K562 (cell line): ENCODE measurements around the gene SOWAHB. TPM values are rescaled to one million over a fixed set of nuclear protein-coding genes. Genes with fewer than 3 reads are reported as not detected.

Source experiments
- ATAC-seq: fragments of 200-7000 bp; cut with Tn5 transposase; 3 replicates; pipeline ENCODE4 v1.9.1; 2020; ENCODE audit warnings: moderate library complexity
- BruUV-seq: library from RNA; stranded (reverse); fragments of 400-500 nt; replicated peaks from 2 replicates; lab custom pipeline; 2021; lab: Mats Ljungman, UMichigan
- CTCF ChIA-PET: fragments of 300-600 bp; formaldehyde crosslinking; extraction: SDS; loops from one replicate; lab custom pipeline; 2021; ENCODE audit warnings: low intra/inter-chr PET ratio; lab: Yijun Ruan, JAX
- POLR2A ChIA-PET: fragments of 300-600, 350-650 bp; sonication (Branson Sonifier 250); formaldehyde crosslinking; extraction: SDS; loops from one replicate; lab custom pipeline; 2021; ENCODE audit warnings: antibody characterized with exemption, inconsistent platforms; lab: Yijun Ruan, JAX
- DNase-seq, 4 experiments: peaks; one replicate each; pipeline versions ENCODE4 v3.0.0 to v3.0.0-alpha.2; 2011 to 2018; ENCODE audit warnings: low spot score in 3 of 4, mixed read lengths in 3 of 4; ENCODE audit errors: extremely low read depth in 1 of 4
- FAIRE-seq: peaks from 2 replicates; lab custom pipeline; 2011; peaks lifted over from hg19 to GRCh38; lab: Jason Lieb, UNC
- H2AFZ ChIP-seq: 2 replicates; pipeline ENCODE4 v1.6.0; 2011; ENCODE audit warnings: low read depth, low read length, control low read depth, inconsistent platforms
- H3K27ac ChIP-seq: fragments of 200-600 bp; 3 replicates; pipeline ENCODE4 v1.8.0; 2011; ENCODE audit warnings: low read depth, mild to moderate bottlenecking, control low read depth, inconsistent platforms, low read length, moderate library complexity, mixed read lengths; ENCODE audit errors: extremely low read depth
- H3K27me3 ChIP-seq, 2 experiments: fragments of 300-600 bp in 1 of 2; 2 replicates in 1 of 2; 3 replicates in 1 of 2; pipeline versions ENCODE4 v1.6.0 to v1.8.0; 2011; ENCODE audit warnings: inconsistent platforms in 2 of 2, low read length in 2 of 2, mild to moderate bottlenecking in 1 of 2, mixed read lengths in 1 of 2, moderate library complexity in 1 of 2; ENCODE audit not compliant: control insufficient read depth in 2 of 2, insufficient read depth in 2 of 2
- H3K36me3 ChIP-seq: fragments of 300-600 bp; 3 replicates; pipeline ENCODE4 v1.8.0; 2011; ENCODE audit warnings: mild to moderate bottlenecking, low read length, inconsistent platforms; ENCODE audit not compliant: control insufficient read depth, insufficient read depth
- H3K4me1 ChIP-seq, 2 experiments: fragments of 200-600 bp in 1 of 2; replicated peaks in 1 of 2; 2 replicates in 1 of 2; 3 replicates in 1 of 2; pipeline versions ENCODE4 v1.5.1 to v1.8.0; 2011; ENCODE audit warnings: inconsistent platforms in 2 of 2, low read length in 2 of 2, mild to moderate bottlenecking in 1 of 2, mixed read lengths in 1 of 2, moderate library complexity in 1 of 2; ENCODE audit not compliant: control insufficient read depth in 2 of 2, insufficient read depth in 2 of 2
- H3K4me2 ChIP-seq: 2 replicates; pipeline ENCODE4 v1.6.1; 2011; ENCODE audit warnings: low read length, control low read depth, inconsistent platforms, mixed read lengths; ENCODE audit not compliant: insufficient read depth
- H3K4me3 ChIP-seq: fragments of 200-600 bp; sonication (generic), shearing (Covaris generic); 2 replicates; pipeline ENCODE4 v1.5.1; 2016; ENCODE audit warnings: control low read depth, inconsistent platforms
- H3K79me2 ChIP-seq: fragments of 200-600 bp; 3 replicates; pipeline ENCODE4 v1.8.0; 2011; ENCODE audit warnings: low read length, inconsistent platforms; ENCODE audit not compliant: control insufficient read depth, insufficient read depth
- H3K9ac ChIP-seq, 2 experiments: 2 replicates each; pipeline versions ENCODE4 v1.6.0 to v1.6.1; 2011; ENCODE audit warnings: low read depth in 2 of 2, low read length in 2 of 2, control low read depth in 1 of 2, inconsistent platforms in 1 of 2, mild to moderate bottlenecking in 1 of 2, mixed read lengths in 1 of 2; ENCODE audit not compliant: insufficient read depth in 1 of 2
- H3K9me1 ChIP-seq: one replicate; pipeline ENCODE4 v1.6.0; 2011; ENCODE audit warnings: inconsistent platforms, mild to moderate bottlenecking, low read length, moderate library complexity; ENCODE audit not compliant: control insufficient read depth, insufficient read depth
- H3K9me3 ChIP-seq: replicated peaks from 2 replicates; pipeline ENCODE4 v1.5.1; 2011; ENCODE audit warnings: low read depth, low read length, inconsistent platforms; ENCODE audit not compliant: control insufficient read depth, insufficient read depth
- H4K20me1 ChIP-seq: replicated peaks from 2 replicates; pipeline ENCODE4 v1.6.1; 2011; ENCODE audit warnings: low read length, inconsistent platforms, mixed read lengths; ENCODE audit not compliant: control insufficient read depth, insufficient read depth
- ARID1B ChIP-seq: fragments of 450-650 bp; IDR thresholded peaks from 2 replicates; pipeline ENCODE4 v1.6.1; 2016; ENCODE audit warnings: antibody characterized with exemption, mild to moderate bottlenecking, inconsistent platforms
- GMEB1 ChIP-seq: fragments of 250-450 bp; sonication (Bioruptor Pico); IDR thresholded peaks from 2 replicates; pipeline ENCODE4 v1.4.0; 2020; ENCODE audit warnings: mild to moderate bottlenecking
- KLF10 ChIP-seq: fragments of 250-450 bp; sonication (Bioruptor Pico); IDR thresholded peaks from 2 replicates; pipeline ENCODE4 v1.6.1; 2021; ENCODE audit warnings: matching md5 sums
- MEIS2 ChIP-seq: fragments of 450-650 bp; IDR thresholded peaks from 2 replicates; pipeline ENCODE4 v1.6.1; 2014; ENCODE audit warnings: mild to moderate bottlenecking; ENCODE audit not compliant: partially characterized antibody
- NFATC3 ChIP-seq: fragments of 450-650 bp; IDR thresholded peaks from 2 replicates; pipeline ENCODE4 v1.6.1; 2017; ENCODE audit warnings: mild to moderate bottlenecking
- ZBTB1 ChIP-seq: sonication (generic); formaldehyde crosslinking; IDR thresholded peaks from 2 replicates; pipeline ENCODE4 v1.8.1; 2023; ENCODE audit warnings: missing genetic modification reagents, low read depth, mild to moderate bottlenecking, borderline replicate concordance
- ZNF12 ChIP-seq: sonication (generic); formaldehyde crosslinking; IDR thresholded peaks from 2 replicates; pipeline ENCODE4 v1.4.0; 2020; ENCODE audit warnings: mild to moderate bottlenecking, missing genetic modification reagents
- ZNF174 ChIP-seq: fragments of 250-450 bp; sonication (Bioruptor Pico); IDR thresholded peaks from 2 replicates; pipeline ENCODE4 v1.4.0; 2020; ENCODE audit warnings: mild to moderate bottlenecking
- ZNF347 ChIP-seq: fragments of 450-650 bp; formaldehyde crosslinking; IDR thresholded peaks from 2 replicates; pipeline ENCODE4 v1.4.0; 2020; ENCODE audit warnings: low read depth, mild to moderate bottlenecking, moderate library complexity
- ZNF589 ChIP-seq: fragments of 200-800 bp; sonication (Bioruptor generic); IDR thresholded peaks from 2 replicates; pipeline ENCODE4 v1.6.1; 2016; ENCODE audit warnings: low read depth, missing genetic modification characterization, missing compliant biosample characterization
- ZNF766 ChIP-seq: fragments of 200-800 bp; sonication (Bioruptor generic); conservative IDR thresholded peaks from 2 replicates; pipeline ENCODE4 v1.6.1; 2016; ENCODE audit warnings: missing genetic modification characterization, missing compliant biosample characterization
- WGBS: fragments of 100-300 bp; shearing (Covaris generic); methylation state at CpG from one replicate; pipeline ENCODE4 v1.1.6; 2016; ENCODE audit warnings: low coverage, mixed read lengths; ENCODE audit not compliant: insufficient coverage; ENCODE audit errors: missing lambda C conversion rate; 5-methylcytosine and 5-hydroxymethylcytosine counted together
- in situ Hi-C: fragments of 300-500 bp; cut with MboI; formaldehyde crosslinking; loops from 4 replicates; pipeline ENCODE4 v1.15.0; 2018; ENCODE audit warnings: inconsistent platforms, mixed read lengths
- intact Hi-C: fragments of 100-400 bp; cut with micrococcal nuclease; formaldehyde crosslinking; loops from 2 replicates; pipeline ENCODE4 v1.14.2; 2022
- polyA plus RNA-seq, 8 experiments: library from polyadenylated mRNA; depleted of rRNA in 4 of 8; stranded (reverse) in 5 of 8; unstranded in 3 of 8; fragments of >200 nt; fragmentation: Nextera tagmentation in 2 of 8; fragmentation: Illumina TruSeq in 1 of 8; extraction: Ambion mirVana in 2 of 8; extraction: Trizol in 1 of 8; gene quantifications; 2 replicates each; pipeline versions ENCODE4 v1.2.1 to v1.2.3, GENCODE V29; 2011 to 2014; ENCODE audit warnings: inconsistent platforms in 1 of 8, missing spikeins in 1 of 8
- total RNA-seq, 7 experiments: library from RNA; depleted of rRNA in 6 of 7; stranded (reverse); fragments of >200 nt in 6 of 7; fragmentation: Illumina TruSeq in 2 of 7; extraction: Trizol in 2 of 7; gene quantifications; 2 replicates each; pipeline versions ENCODE4 v1.2.1 to v1.2.3, GENCODE V29; 2011 to 2021; ENCODE audit warnings: low replicate concordance in 1 of 7

The SOWAHB gene
- total and polyA plus RNA-seq, 9 of the 15 experiments (the other 6 are each of a cell fraction or from before 2014, with no cell fraction given), result not detected

DNA sequence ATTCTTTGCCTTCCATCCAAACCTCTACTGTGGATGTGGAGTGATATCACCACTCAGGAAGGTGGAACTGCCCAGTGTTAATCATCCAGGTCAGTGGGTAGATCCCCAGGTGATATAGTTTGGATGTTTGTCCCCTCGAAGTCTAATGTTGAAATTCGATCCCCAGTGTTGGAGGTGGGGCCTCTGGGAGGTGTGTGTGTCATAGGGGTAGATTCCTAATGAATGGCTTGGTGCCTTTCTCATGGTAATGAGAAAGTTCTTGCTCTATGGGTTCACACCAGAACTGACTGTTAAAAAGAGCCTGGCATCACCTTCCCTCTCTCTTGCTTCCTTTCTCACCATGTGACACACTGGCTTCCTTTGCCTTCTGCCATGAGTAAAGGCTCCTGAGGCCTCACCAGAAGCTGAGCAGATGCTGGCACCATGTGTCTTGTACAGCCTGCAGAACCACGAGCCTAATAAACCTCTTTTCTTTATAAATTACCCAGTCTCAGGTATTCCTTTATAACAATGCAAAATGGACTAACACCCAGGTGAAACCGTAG lies 6.8 kb upstream of the SOWAHB start:
- CTCF ChIA-PET, result no interaction called here
- in situ Hi-C loops, result no loop called here
- FAIRE-seq (no peak), DNase-seq (no peak), ATAC-seq (no peak)
- no peaks in the 10 kb centered on the region for H3K9me3 ChIP-seq
- no peaks in the 10 kb centered on the region for H3K79me2 ChIP-seq
- intact Hi-C loops, result no loop called here
- WGBS, result 3% methylated on average over 4 of the region's 4 CpGs
- H3K27ac ChIP-seq, result no peak overlapping the region
- H3K4me1 ChIP-seq, result no peaks in the 10 kb centered on the region
- H3K9me1 ChIP-seq, result no peaks in the 10 kb centered on the region
- H3K36me3 ChIP-seq, result no peaks in the 10 kb centered on the region
- no peaks in the 10 kb centered on the region for H4K20me1 ChIP-seq
- peaks cover 6 to 11% of the 10 kb centered on the region in 2 experiments; a peak in 4 of 5 replicates for H3K27me3 ChIP-seq
- no peak overlapping the region for H2AFZ ChIP-seq
- POLR2A ChIA-PET, result no interaction called here
- no TSS peak for BruUV-seq
- H3K9ac ChIP-seq, result no peak overlapping the region
- 0 out of 2 replicates have a peak, but pooled peaks have one; percentile 38 for TF ChIP-seq ZNF766 (CRISPR knock-in tag)
- no peak for TF ChIP-seq ZNF589 (CRISPR knock-in tag)
- no peak overlapping the region for H3K4me3 ChIP-seq
- H3K4me2 ChIP-seq, result no peak overlapping the region

- 2% methylated on average over 3 of the region's 3 CpGs for WGBS
- no peaks in the 10 kb centered on the region for H3K79me2 ChIP-seq
Measured at GRCh38 chr4:76902233-76902890, 4.4 kb upstream of the SOWAHB start.

More at GRCh38 chr4:76902233-76902890, 4.4 kb upstream of the SOWAHB start:
- Histone ChIP-seq H2AFZ (no peak overlapping the region), H3K4me2 (no peak overlapping the region), H3K4me1 (peaks cover 0 to 9% of the 10 kb centered on the region in 2 experiments; a peak in 1 of 5 replicates), H3K36me3 (no peaks in the 10 kb centered on the region), H3K9ac (no peak overlapping the region), H3K9me1 (no peaks in the 10 kb centered on the region), H4K20me1 (no peaks in the 10 kb centered on the region), H3K27me3 (peaks cover 23 to 27% of the 10 kb centered on the region in 2 experiments), H3K27ac (no peak overlapping the region), H3K9me3 (no peaks in the 10 kb centered on the region), H3K4me3 (no peak overlapping the region)
- in situ Hi-C loops (no loop called here), intact Hi-C loops (no loop called here)
- DNase-seq (no peak), ATAC-seq (no peak), FAIRE-seq (no peak)
- TF ChIP-seq MEIS2 (peak; percentile 22), ZNF347 (CRISPR knock-in tag) (no peak), KLF10 (no peak), ZNF174 (CRISPR knock-in tag) (no peak), NFATC3 (no peak), ZNF12 (CRISPR knock-in tag) (no peak), ZBTB1 (CRISPR knock-in tag) (no peak), ARID1B (no peak), GMEB1 (CRISPR knock-in tag) (no peak)
- CTCF ChIA-PET, result no interaction called here
- BruUV-seq, result no TSS peak
- POLR2A ChIA-PET, result interaction anchor here (0.6 to 1.1 kb wide), 2 partner anchors 86 to 187 kb away, joined by 3 to 4 read pairs; no protein-coding TSS in a partner anchor
